Activated T-helper 17 cell treated with anti-CD3 and anti-CD28 coated beads, Interleukin-2, amount 50 U/mL, for 72 hours (primary cell): ENCODE measurements around the gene RNF112. TPM values are rescaled to one million over a fixed set of nuclear protein-coding genes. Genes with fewer than 3 reads are reported as not detected.
A peak's percentile ranks its signal among the peaks of the same experiment; 100 is the strongest.

Experiments used
- ATAC-seq: fragments of 150-1000 bp; cut with Tn5 transposase; replicated peaks from 2 replicates; pipeline ENCODE4 v1.10.0; 2021; ENCODE audit warnings: mild to moderate bottlenecking, moderate library complexity
- H3K27ac Mint-ChIP-seq: one replicate; pipeline ENCODE4 v1.8.0; 2022; ENCODE audit warnings: mixed read lengths
- H3K27me3 Mint-ChIP-seq: one replicate; pipeline ENCODE4 v1.8.0; 2022; ENCODE audit warnings: mixed read lengths
- H3K36me3 Mint-ChIP-seq: one replicate; pipeline ENCODE4 v1.8.0; 2022; ENCODE audit warnings: low read depth, mild to moderate bottlenecking, mixed read lengths
- H3K4me1 Mint-ChIP-seq: one replicate; pipeline ENCODE4 v1.8.0; 2022; ENCODE audit warnings: mixed read lengths
- H3K4me3 Mint-ChIP-seq: one replicate; pipeline ENCODE4 v1.8.0; 2022; ENCODE audit warnings: mild to moderate bottlenecking, mixed read lengths
- H3K9me3 Mint-ChIP-seq: one replicate; pipeline ENCODE4 v1.8.0; 2022; ENCODE audit warnings: mixed read lengths
- total RNA-seq, 2 donors: library from RNA; stranded (reverse); gene quantifications; one replicate each; pipeline ENCODE4 v1.2.3, GENCODE V29; 2022

Gene RNF112
- total RNA-seq, 2 donors from 2014 or later = 0.56 to 3.1 TPM

DNA sequence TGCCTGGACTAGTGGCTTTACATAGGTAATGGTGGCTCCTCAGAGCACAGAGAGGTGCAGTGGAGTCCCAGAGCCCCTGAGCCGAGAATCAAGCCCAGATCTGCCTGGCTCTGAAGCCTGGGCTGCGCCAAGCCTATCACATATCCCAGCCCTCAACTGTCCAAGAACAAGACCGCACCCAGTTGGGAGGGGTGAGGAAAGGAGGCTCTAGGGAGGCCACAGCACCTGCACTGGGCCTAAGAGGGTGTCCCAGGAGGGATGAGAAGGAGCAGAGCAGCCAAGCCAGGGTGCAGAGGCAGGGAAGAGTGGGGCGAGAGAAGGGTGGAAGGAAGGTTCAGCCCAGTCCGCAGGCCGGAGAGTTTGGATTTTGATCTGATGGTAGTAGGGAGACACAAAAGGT lies 941 bp upstream of the RNF112 start:
- Mint-ChIP-seq H3K4me1 (no peaks in the 10 kb centered on the region), H3K27ac (peak overlapping the region; percentile 42), H3K9me3 (no peaks in the 10 kb centered on the region), H3K4me3 (no peak overlapping the region), H3K27me3 (no peaks in the 10 kb centered on the region), H3K36me3 (no peaks in the 10 kb centered on the region)
- ATAC-seq = no peak

DNA sequence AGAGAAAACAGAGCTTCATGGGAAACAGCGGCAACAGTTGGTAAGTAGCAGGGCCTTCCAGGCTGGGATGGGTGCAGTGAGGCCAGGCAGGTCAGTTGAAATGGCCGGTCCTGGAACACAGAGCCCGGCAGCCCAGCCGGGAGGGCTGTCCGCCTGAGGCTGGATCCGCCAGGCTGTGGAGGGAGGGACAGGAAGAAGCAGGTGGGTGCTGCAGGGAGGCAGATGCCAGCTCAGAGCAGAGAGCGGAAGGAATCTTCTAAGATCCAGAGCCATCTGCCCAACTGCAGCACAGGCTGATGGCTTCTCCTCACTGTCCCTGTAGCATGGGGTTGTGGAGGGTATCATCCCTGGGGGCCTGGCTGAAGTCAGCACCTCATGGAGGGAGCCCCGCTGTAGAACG lies 599 bp downstream of the RNF112 start:
- H3K27ac Mint-ChIP-seq = no peak overlapping the region
- ATAC-seq = no peak
- H3K4me3 Mint-ChIP-seq = no peak overlapping the region
- no peaks in the 10 kb centered on the region for H3K36me3 Mint-ChIP-seq
- no peaks in the 10 kb centered on the region for H3K4me1 Mint-ChIP-seq
- H3K27me3 Mint-ChIP-seq = no peaks in the 10 kb centered on the region
- H3K9me3 Mint-ChIP-seq = no peaks in the 10 kb centered on the region

DNA sequence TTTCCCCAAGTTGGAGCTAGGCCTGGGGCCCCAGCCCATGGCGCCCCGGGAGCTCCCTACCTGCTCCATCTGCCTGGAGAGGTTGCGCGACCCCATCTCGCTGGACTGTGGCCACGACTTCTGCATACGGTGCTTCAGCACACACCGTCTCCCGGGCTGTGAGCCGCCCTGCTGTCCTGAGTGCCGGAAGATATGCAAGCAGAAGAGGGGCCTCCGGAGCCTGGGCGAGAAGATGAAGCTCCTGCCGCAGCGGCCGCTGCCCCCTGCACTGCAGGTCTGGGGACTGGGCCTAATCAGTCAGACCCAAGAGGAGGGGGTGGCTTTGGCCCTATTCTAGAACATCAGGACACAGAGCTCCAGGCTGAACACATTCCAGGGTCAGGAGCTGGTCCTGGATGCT lies 1.5 kb downstream of the RNF112 start:
- Mint-ChIP-seq H3K27ac (no peak overlapping the region), H3K27me3 (no peaks in the 10 kb centered on the region), H3K36me3 (no peaks in the 10 kb centered on the region), H3K9me3 (no peaks in the 10 kb centered on the region), H3K4me3 (no peak overlapping the region), H3K4me1 (no peaks in the 10 kb centered on the region)
- ATAC-seq = no peak

DNA sequence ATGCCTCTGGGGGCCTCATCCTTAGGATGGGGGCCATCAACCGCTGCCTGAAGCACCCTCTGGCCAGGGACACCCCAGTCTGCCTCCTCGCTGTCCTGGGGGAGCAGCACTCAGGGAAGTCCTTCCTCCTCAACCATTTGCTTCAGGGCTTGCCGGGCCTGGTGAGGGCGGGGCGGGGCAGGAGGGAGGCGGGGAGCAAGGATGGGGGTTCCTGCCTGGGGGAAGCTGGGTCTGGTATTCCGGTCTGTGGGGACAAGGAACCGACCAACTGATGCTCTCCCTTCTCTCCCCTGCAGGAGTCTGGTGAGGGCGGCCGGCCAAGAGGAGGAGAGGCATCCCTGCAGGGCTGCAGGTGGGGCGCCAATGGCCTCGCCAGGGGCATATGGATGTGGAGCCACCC lies 2.0 kb downstream of the RNF112 start:
- Mint-ChIP-seq H3K9me3 (no peaks in the 10 kb centered on the region), H3K4me3 (no peak overlapping the region), H3K27me3 (no peaks in the 10 kb centered on the region), H3K4me1 (peaks cover 3% of the 10 kb centered on the region), H3K36me3 (no peaks in the 10 kb centered on the region), H3K27ac (no peak overlapping the region)
- ATAC-seq = no peak

DNA sequence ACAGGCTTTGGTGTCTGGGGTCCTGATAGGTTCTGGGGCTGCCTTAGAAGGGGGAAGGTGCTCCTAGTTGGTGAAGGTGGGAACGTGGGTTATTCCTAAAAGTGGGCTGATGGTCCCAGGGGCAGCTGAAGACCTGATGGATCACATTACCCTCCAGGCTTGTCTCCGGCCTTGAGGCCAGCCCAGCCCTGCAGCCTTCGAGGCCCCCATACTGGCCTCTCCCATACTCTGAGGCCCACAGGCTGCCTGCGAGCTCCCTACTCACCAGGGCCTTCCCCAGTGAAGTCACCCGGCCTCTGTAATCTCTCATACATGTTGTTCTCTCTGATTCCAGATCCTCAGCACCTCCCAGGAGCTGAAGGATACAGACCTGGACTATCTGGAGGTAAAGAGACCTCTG lies 2.7 kb downstream of the RNF112 start:
- ATAC-seq = no peak
- H3K27ac Mint-ChIP-seq = no peak overlapping the region
- no peaks in the 10 kb centered on the region for H3K36me3 Mint-ChIP-seq
- H3K4me3 Mint-ChIP-seq = no peak overlapping the region
- no peaks in the 10 kb centered on the region for H3K27me3 Mint-ChIP-seq
- peaks cover 11% of the 10 kb centered on the region for H3K4me1 Mint-ChIP-seq
- no peaks in the 10 kb centered on the region for H3K9me3 Mint-ChIP-seq

DNA sequence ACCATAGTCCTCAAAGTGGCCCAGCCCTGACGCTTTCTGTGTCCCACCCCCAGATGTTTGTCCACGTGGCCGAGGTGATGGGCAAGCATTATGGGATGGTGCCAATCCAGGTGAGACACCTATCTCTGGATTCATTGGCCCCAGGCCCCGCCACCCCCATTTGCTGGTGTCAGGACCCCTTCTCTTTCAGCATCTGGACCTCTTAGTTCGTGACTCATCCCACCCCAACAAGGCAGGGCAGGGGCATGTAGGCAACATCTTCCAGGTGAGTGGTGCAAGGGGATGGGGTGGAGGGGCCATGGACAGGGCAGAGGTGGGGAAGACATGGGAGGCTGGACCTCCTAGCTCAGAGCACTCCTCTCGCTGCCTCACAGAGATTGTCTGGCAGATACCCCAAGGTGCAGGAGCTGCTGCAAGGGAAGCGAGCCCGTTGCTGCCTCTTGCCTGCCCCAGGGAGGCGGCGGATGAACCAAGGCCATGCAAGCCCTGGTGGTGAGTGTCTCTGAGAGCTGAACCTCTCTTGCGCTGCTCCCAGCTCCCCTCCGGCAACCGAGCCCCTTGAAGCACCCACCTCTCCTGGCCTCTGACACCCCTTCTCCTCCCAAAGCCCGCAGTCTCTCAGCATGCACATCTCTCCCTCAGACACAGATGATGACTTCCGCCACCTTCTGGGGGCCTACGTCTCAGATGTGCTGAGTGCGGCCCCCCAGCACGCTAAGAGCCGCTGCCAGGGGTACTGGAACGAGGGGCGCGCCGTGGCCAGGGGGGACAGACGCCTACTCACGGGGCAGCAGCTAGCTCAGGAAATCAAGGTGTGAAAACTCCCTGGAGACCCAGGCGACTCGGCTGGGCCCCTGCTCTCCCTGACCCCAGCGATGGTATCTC lies 3.6 kb downstream of the RNF112 start:
- no peak for ATAC-seq
- Mint-ChIP-seq H3K27ac (no peak overlapping the region), H3K4me1 (peaks cover 14% of the 10 kb centered on the region), H3K36me3 (no peaks in the 10 kb centered on the region), H3K27me3 (no peaks in the 10 kb centered on the region), H3K9me3 (no peaks in the 10 kb centered on the region), H3K4me3 (no peak overlapping the region)

DNA sequence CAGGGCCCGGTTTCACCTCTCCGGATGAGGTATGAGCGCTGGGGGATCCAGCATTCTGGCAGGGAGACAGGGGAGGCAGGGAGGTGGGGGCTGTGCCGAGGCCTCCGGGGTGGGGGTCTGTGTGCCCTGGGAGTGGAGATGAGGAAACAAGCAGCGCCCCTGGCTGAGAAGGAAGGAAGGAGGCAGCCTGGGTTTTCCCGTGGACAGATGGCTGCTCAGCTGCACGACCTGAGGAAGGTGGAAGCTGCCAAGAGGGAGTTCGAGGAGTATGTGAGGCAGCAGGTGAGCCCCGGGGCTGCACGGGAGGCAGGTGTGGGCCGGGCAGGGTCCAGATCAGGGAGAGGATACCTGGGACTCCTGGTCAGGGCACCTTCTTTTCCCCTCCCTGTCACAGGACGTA lies 4.3 kb downstream of the RNF112 start:
- ATAC-seq = no peak
- H3K27ac Mint-ChIP-seq = no peak overlapping the region
- H3K36me3 Mint-ChIP-seq = no peaks in the 10 kb centered on the region
- H3K27me3 Mint-ChIP-seq = no peaks in the 10 kb centered on the region
- no peaks in the 10 kb centered on the region for H3K9me3 Mint-ChIP-seq
- peaks cover 14% of the 10 kb centered on the region for H3K4me1 Mint-ChIP-seq
- no peak overlapping the region for H3K4me3 Mint-ChIP-seq

DNA sequence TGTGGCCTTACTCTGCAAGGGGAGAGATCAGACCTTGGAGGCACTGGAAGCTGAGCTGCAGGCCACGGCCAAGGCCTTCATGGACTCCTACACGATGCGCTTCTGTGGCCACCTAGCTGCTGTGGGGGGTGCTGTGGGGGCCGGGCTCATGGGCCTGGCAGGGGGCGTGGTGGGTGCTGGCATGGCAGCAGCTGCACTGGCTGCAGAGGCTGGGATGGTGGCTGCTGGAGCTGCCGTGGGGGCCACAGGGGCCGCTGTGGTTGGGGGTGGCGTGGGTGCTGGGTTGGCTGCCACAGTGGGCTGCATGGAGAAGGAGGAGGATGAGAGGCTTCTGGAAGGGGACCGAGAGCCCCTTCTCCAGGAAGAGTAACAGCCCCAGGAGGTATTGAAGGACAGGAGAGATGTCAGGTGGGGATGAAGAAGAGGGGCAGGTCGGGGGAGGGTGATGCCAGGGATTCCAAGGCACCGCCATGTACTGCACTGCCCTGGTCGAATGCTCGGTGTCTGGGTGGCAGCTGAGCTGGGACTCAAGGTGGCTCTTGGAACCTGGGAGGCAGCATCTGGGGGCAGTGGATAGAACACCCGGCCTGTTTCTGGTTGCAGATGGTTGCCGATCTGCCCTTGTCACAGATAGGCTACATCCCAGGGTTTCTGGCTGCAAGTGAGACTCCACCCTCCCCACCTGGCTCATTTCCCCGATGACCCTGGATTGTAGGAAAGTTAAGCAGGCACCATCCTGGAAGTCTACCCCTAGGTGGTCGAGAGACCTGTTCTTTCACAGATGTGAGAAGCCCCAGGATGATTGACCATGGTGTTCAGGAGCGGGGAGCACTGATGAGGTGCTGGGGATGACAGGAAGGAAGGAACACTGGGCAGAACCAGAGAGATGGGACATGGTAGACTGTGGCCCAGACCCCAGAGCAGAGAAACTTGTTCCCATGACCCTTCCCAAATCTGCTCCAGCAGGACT lies 5.1 kb downstream of the RNF112 start:
- H3K4me3 Mint-ChIP-seq = no peak overlapping the region
- no peaks in the 10 kb centered on the region for H3K36me3 Mint-ChIP-seq
- ATAC-seq = no peak
- no peak overlapping the region for H3K27ac Mint-ChIP-seq
- no peaks in the 10 kb centered on the region for H3K9me3 Mint-ChIP-seq
- peaks cover 14% of the 10 kb centered on the region for H3K4me1 Mint-ChIP-seq
- H3K27me3 Mint-ChIP-seq = no peaks in the 10 kb centered on the region

DNA sequence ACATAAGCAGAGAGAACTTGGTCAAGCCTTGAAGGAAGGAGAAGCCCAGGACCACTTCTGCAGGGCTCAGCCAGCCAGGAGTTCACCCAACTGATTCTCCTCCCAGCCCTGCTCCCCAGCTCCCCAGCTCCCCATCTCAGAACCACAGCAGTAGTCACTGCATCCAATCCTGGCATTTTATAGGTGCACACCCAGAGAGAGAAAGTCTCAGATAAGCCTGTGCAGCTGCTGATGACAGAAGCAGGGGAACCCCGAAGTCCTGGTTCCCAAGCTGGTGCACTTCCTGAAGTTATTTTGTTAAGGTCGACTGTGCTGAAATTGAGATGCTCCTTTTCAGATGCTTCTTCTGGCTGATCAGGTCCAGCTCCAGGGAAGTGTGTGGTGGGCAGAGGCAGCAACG lies 6.6 kb downstream of the RNF112 start:
- Mint-ChIP-seq H3K27ac (peak overlapping the region; percentile 31), H3K4me3 (peak overlapping the region; percentile 25), H3K9me3 (no peaks in the 10 kb centered on the region), H3K27me3 (no peaks in the 10 kb centered on the region), H3K36me3 (no peaks in the 10 kb centered on the region), H3K4me1 (peaks cover 14% of the 10 kb centered on the region)
- ATAC-seq = peak; percentile 28

DNA sequence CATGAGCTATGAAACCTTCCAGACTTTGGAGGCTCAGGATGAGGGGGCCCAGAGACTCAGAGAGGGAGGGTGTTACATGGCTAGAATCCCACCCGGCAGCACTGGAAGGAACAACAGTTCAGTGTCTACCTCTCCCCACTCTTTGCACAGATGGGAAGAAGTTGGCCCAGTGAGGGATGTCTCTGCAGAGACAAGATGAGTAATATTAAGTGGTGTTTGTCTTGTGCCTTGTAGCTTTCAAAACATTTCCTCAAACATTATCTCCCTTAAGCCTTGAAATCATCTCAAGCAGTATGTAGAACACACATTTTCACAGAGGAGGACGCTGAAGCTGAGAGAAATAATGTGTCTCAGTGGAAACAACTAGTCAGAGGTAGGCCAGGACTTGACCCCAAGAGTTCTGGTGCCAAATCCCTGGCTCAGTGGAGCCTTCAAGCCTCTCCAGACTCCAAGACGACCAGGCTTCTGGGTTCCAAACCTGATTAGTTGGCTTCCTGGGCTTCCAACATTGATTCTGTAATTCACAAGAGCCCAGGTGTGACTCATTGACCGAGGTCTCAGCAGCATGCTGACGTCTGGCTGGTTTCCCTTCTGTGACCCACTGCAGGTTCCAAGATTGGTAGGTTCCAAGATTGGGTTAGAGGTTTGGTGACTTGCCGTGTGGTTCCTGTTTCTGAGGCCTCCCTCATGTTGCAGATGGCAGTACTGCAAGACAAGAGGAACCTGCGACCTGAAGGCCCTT lies 7.4 kb downstream of the RNF112 start:
- H3K4me3 Mint-ChIP-seq = peak overlapping the region; percentile 25
- H3K27ac Mint-ChIP-seq = peak overlapping the region; percentile 31
- no peaks in the 10 kb centered on the region for H3K27me3 Mint-ChIP-seq
- peaks cover 14% of the 10 kb centered on the region for H3K4me1 Mint-ChIP-seq
- H3K36me3 Mint-ChIP-seq = no peaks in the 10 kb centered on the region
- H3K9me3 Mint-ChIP-seq = no peaks in the 10 kb centered on the region
- peak; percentile 98 for ATAC-seq

DNA sequence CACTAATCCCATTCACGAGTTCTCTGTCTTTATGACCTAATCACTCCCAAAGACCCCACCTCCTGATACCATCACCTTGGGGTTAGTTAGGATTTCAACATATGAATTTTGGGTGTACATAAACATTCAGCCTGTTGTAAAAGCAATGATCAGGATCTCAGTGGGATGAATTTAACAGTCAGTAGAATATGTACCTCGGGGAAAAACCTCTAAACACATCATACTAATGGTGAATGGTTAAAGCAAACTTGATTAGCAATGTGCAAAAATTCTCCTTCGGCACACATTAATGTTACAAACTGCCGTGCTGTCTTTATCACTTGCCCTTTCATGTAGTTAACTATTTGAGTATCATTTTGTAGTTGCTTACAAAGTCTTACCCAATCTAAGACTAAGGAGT lies 10.2 kb downstream of the RNF112 start:
- no peak overlapping the region for H3K27ac Mint-ChIP-seq
- no peak overlapping the region for H3K4me3 Mint-ChIP-seq
- H3K36me3 Mint-ChIP-seq = no peaks in the 10 kb centered on the region
- H3K9me3 Mint-ChIP-seq = no peaks in the 10 kb centered on the region
- no peaks in the 10 kb centered on the region for H3K27me3 Mint-ChIP-seq
- ATAC-seq = no peak
- peaks cover 14% of the 10 kb centered on the region for H3K4me1 Mint-ChIP-seq

DNA sequence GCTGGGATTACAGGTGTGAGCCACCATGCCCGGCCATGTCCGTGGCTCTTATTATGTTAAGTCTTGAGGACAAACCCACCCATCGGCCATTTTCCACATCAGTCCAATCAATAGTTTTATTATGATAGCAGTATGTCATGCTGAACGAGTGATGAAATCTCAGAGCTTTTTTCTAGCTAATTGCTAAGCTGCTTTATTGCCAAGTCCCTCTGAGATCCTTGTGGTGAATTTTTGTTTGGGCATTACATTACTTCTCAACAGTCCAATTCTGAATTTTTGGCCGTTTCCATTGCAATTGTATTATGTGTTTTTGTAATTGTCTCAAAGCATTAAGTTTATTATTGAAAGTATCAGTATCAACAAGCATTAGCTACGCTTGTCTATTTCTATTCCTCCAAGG lies 10.9 kb downstream of the RNF112 start:
- Mint-ChIP-seq H3K27me3 (no peaks in the 10 kb centered on the region), H3K4me3 (no peak overlapping the region), H3K9me3 (no peaks in the 10 kb centered on the region), H3K36me3 (no peaks in the 10 kb centered on the region), H3K27ac (no peak overlapping the region), H3K4me1 (peaks cover 14% of the 10 kb centered on the region)
- ATAC-seq = no peak

DNA sequence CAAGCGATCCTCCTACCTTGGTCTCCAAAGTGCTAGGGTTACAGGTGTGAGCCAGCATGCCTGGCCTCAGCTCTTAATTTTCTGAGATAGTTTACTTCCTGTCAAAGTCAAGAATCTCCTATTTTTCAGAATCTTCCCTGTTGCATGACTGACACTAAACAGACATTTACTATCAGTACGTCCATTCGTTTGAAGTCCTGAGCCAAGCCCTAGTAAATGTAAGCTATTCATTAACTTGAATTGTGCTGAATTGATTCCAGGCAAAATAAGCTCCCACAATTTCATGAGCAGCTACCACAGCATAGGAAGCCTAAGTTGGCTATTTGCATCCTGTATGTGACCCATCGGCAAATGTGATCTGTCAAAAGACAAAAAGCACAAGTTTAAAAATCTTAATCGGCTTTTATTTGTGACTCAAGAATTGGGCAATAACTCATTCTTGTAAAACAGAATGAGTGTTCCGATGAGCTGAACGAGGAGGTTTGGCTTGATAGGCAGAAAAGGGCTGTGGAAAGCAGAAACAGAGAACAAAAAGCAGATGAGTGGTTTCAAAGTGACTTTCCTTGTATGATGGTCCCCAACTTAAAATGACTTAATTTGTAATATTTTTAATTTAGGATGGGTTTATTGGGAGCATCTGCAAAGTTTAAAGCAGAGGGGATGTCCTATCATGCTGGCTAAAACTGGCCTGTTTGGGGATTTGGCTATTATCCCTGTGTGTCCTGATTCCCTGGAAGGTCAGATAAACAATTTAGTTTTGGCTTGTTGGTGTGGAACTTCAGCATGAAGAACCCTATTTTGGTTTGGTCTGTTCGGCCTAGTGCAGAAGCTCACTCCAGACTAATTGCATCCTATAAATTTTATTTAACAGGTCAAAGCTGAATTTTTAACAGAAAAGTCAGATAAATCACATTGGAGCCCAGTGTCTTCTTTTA lies 14.2 kb downstream of the RNF112 start:
- H3K9me3 Mint-ChIP-seq = no peaks in the 10 kb centered on the region
- no peak overlapping the region for H3K4me3 Mint-ChIP-seq
- H3K27me3 Mint-ChIP-seq = no peaks in the 10 kb centered on the region
- no peak overlapping the region for H3K27ac Mint-ChIP-seq
- H3K4me1 Mint-ChIP-seq = no peaks in the 10 kb centered on the region
- ATAC-seq = peak; percentile 23
- no peaks in the 10 kb centered on the region for H3K36me3 Mint-ChIP-seq
